GM21786 (cell line): ENCODE data around the gene RNF41.
"Not testable (repeated sequence)": the region's sequence is repeated elsewhere in the genome, so short reads cannot be mapped to it uniquely, and the experiment has no call there.

Source experiments
- ATAC-seq: cut with Tn5 transposase; IDR thresholded peaks from one replicate; pipeline ENCODE4 v1.9.1; 2021; ENCODE audit not compliant: unreplicated experiment

The RNF41 gene

GRCh38 chr12:56178347-56178746, 43.4 kb downstream of the RNF41 start:
- ATAC-seq = no peak

- no peak for ATAC-seq
Measured at GRCh38 chr12:56172839-56173238, 48.9 kb downstream of the RNF41 start.

- ATAC-seq = no peak
Measured at GRCh38 chr12:56169229-56169759, 52.4 kb downstream of the RNF41 start.

GRCh38 chr12:56165369-56165768, 56.4 kb downstream of the RNF41 start:
- ATAC-seq = no peak

GRCh38 chr12:56164345-56164729, 57.4 kb downstream of the RNF41 start:
- ATAC-seq = no peak

GRCh38 chr12:56163533-56164344, 58.0 kb downstream of the RNF41 start:
- ATAC-seq = no peak

- ATAC-seq = no peak
Measured at GRCh38 chr12:56162468-56163290, 59.0 kb downstream of the RNF41 start.

GRCh38 chr12:56161690-56162351, 59.9 kb downstream of the RNF41 start:
- ATAC-seq = no peak

- ATAC-seq = no peak
Measured at GRCh38 chr12:56160894-56161689, 60.6 kb downstream of the RNF41 start.

GRCh38 chr12:56160193-56160763, 61.4 kb downstream of the RNF41 start:
- ATAC-seq = no peak

- ATAC-seq = no peak
Measured at GRCh38 chr12:56159482-56160192, 62.1 kb downstream of the RNF41 start.

- no peak for ATAC-seq
Measured at GRCh38 chr12:56158926-56159461, 62.7 kb downstream of the RNF41 start.

- ATAC-seq = peak; percentile 80
Measured at GRCh38 chr12:56158029-56158925, 63.4 kb downstream of the RNF41 start, which contains the start of gene MYL6. TSS of gene MYL6 (plus strand) at chr12:56158359. CDS start at chr12:56158402, 43 bp downstream.

- peak; percentile 31 for ATAC-seq
Measured at GRCh38 chr12:56157201-56158028, 64.3 kb downstream of the RNF41 start.

GRCh38 chr12:56156464-56157200, 65.1 kb downstream of the RNF41 start:
- not testable (repeated sequence) for ATAC-seq

GRCh38 chr12:56155256-56155845, 66.4 kb downstream of the RNF41 start:
- no peak for ATAC-seq
